Measurements from ENCODE around the gene PNPLA2.

Gene PNPLA2

GRCh38 chr11:818396-819128, at the start of gene PNPLA2:
TSS of gene PNPLA2 (plus strand) at chr11:818914. CDS start at chr11:819719, 805 bp downstream.
- DNase-seq: no peak

- no peak for DNase-seq
These were observed 48.6 kb upstream of the PNPLA2 start for GRCh38 chr11:769887-770641.

DNA sequence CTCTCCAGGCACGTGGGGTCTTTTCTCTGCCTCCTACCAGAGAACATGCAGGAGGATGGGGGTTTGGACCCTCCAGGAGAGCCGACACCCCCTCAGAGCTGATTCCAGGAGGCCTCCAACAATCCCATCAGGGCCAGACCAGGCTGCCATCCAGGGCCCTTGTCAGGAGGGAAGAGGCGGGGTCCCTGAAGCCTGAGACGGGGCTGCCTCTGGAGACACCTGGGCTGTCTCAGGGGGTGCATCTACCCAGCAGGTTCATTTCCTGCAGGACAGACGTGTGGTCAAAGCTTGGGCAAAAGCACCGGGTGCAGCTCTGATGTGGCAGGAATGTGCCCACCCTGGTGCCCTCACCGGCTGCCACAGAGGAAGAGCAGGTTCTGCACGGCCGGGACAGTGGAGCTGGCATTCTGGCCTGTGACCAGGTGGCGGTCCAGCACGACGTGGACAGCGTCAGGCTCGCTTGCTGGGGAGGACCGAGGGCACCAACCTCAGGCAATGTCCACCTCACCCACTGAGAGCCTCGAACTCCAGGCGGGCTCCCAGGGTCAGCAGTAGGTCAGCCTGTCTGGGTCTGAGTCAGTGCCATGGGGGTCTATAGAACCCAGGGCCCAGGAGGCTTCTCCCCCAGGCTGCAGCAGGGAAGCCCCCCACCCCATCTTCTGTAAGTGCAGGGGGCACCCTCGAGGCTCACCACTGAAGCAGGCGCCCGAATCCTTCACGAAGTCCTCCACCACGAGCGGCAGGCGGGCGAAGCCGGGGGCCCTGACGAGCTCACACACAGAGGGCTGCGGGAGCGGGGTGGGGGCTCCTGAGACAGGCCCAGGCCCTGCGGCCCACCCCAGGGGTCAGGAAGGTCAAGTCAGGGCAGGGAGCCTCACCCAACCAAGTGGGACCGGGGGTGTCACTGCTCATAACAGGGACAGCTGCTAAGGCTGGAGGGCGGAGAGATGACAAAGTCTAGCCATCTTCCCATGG, 47.8 kb upstream of the PNPLA2 start:
- no peak for DNase-seq

- DNase-seq: no peak
These were observed 47.0 kb upstream of the PNPLA2 start for GRCh38 chr11:771617-772204.

DNA sequence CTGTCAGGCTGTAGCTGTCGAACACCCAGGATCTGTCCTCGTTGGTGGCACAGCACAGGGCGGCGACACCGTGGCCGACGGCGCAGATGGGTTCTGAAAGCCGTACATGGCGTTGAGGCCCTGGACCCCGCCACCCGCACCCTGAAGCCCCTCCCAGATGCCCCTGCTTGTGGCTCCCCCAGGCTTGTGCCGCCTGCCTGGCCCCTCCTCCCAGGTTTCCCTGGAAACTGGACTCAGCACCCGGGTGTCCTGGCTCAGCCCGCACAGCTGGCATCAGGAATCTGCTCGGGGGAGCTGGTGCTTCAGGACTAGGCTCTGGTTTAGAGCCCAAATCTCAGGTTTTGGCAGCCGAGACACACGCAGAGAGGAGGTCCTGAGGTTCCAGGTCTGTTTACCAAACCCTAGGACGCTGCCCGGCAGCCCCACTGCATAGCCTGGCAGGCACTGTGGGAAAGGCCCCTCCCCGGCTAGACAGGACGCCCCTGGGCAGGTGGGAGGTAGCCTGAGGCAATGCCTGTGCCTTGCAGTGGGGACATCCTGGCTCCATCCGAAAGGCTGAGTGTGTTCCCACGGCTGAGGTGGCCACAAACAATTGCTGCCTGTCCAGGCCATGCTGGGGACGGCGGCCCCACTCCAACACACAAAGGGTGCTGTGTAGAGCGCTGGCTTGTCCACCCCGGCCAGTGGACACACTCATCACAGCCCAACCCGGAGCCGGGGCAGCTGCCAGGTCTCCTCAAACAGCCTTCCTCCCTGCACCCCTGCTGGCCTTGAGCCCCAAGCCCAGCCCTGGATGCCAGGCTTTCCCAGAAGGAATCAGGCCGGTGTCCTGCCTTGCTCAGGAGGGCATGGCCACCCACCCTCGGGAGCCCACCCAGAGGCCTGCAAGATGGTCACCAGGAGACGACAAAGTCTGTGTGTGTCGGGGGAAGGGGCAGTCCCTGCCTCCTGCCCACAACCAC, 46.0 kb upstream of the PNPLA2 start:
- no peak for DNase-seq

DNA sequence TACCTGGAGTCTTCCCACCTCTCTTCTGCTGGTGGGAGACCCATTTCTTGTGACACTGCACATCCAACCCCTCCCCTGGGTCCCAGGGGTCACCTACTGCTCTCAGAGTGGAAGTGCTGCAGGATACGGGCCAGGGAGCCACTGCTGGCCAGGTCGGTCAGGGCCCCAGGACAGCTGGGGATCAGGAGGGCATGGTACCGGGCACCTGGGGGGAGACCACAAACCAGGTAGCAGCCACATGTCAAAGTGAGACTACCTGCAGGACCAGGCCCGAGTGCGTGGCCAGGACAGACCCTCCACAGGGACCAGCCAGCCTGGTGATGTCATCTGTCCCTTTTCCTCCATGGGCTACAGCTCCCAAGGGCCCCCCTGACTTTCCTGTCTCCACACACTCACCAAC, 45.3 kb upstream of the PNPLA2 start:
- DNase-seq: no peak

DNA sequence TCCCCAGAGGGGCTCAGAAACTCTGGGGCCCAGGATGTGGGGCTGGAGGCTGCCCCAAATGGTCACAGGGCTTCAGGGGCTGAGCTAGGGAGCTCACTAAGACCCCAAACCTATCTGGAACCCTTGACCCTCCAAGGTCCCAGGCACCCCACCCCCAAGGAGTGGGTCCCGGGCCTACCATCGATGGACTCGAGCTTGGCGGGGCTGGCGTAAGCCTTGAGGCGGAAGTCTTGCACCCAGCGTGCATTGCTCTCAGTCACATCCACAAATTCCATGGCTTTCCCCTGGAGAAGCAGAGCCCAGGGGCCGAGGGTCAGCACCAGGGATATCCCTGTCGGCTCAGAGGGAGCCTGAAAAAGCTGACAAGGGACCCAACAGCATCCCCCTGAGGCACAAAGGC, 44.9 kb upstream of the PNPLA2 start:
- no peak for DNase-seq

DNA sequence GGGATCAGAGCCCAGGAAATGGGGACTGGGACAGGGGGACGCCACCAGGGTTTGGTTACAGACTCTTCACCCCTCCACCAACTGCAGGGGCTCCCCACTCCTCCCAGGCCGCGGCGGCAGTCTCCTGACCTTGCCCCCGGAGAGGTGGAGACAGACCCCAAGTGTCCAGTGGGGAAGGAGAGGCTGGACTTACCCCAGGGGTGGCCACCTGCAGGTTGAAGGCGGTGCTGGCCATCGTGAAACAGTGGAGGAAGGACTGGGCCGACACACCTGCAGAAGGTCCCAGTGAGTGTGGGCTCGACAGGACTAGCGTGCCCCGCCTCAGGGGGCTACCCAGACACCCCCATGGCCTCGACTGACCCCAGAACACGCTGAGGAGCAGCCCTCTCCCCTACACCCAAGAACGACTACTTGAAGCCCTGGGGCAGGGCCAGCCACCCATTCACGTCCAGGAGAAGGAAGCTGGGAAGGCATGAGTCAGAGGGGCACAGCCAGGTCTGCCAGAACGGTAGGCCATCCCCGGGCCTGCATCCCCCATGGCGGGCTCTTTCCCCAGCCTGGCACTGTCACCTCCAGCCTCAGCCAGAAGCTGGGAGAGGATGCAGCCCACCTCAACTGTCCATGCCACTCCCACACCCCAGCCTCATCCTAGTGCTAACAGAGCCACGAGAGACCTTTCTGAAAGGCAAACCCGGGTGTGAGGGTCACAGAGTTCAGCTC, 43.7 kb upstream of the PNPLA2 start:
- no peak for DNase-seq

DNA sequence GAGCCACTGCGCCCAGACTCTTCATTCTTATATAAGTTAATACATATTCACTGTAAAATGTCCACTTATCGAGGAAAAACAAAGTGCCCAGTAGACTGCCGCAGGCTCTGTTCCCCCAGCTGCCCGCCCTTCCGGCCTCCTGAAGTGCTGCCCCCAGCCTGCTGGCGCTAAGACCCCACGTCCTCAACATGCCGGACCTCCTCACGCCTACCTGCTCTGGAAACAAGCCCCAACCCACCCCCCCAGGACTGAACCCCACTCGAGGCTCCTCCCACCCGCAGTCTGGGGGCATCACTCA, 42.5 kb upstream of the PNPLA2 start:
- DNase-seq: no peak

DNA sequence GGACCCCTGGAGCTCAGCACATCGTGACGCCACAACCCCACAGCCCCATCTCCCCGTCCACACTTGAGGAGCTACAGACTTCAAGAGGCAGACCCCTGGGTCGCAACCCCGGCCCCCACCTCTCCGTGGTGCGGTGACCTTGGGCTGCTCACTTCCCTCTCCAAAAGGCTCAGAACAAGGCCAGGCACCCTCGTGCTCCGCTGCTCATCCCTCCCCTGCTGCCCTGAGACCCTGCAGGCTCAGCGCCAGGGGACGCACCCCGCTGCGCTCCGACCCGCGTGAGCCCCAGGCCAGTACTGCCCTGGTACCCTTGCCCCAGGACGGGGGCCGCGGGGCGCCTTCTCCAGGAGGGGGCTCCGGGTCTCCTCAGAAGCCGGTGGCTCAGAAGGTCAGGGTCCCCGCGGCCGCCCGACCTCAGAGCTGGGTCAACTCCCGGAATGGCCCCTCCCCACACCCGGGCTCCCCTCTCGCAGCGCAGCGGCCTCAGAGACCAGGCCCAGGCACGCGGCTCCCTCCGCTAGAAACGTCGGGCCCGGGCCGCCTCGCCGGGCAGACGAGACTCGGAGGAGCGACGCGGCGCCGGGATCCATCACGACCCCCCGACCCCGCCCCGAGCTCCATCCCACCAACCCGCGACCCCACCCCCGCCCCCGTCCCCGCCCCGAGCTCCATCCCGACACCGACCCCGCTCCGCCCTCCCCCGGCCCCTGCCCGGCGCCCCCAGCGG, 42.0 kb upstream of the PNPLA2 start:
- DNase-seq: no peak

GRCh38 chr11:777288-778255, 41.1 kb upstream of the PNPLA2 start, which contains the start of gene GATD1:
TSS of gene GATD1 (minus strand) at chr11:777487. CDS start at chr11:777462, 25 bp downstream.
- DNase-seq: no peak

- DNase-seq: no peak
These were observed 39.4 kb upstream of the PNPLA2 start for GRCh38 chr11:778976-779954.

GRCh38 chr11:779955-780532, 38.7 kb upstream of the PNPLA2 start:
- DNase-seq: no peak

- DNase-seq: no peak
These were observed 36.2 kb upstream of the PNPLA2 start for GRCh38 chr11:782264-783174.

- DNase-seq: peak; percentile 81
These were observed 35.1 kb upstream of the PNPLA2 start for GRCh38 chr11:783581-784015.
